WTC11 (cell line): ENCODE data around the gene CAPN14. TPM values are rescaled to one million over a fixed set of nuclear protein-coding genes. Genes with fewer than 3 reads are reported as not detected.

ENCODE experiments used
- ATAC-seq: fragments of 200-7000 bp; cut with Tn5 transposase; 2 replicates; pipeline ENCODE4 v1.10.0; 2021; ENCODE audit warnings: mild to moderate bottlenecking, moderate library complexity
- CTCF ChIA-PET: fragments of 300-600 bp; sonication (Branson Sonifier 250); formaldehyde crosslinking; loops from one replicate; lab custom pipeline; 2021; ENCODE audit warnings: antibody characterized with exemption; lab: Charles Lee
- POLR2A ChIA-PET: fragments of 350-600 bp; sonication (Branson Sonifier 250); formaldehyde crosslinking; loops from one replicate; lab custom pipeline; 2021; ENCODE audit warnings: antibody characterized with exemption; lab: Charles Lee
- DNase-seq: peaks from one replicate; pipeline ENCODE4 v3.0.0; 2021; ENCODE audit warnings: low spot score
- H3K27ac Mint-ChIP-seq: 2 replicates; pipeline ENCODE4 v1.8.0; 2021; ENCODE audit warnings: mixed read lengths
- H3K27me3 Mint-ChIP-seq: 2 replicates; pipeline ENCODE4 v1.8.0; 2021; ENCODE audit warnings: low read depth, mild to moderate bottlenecking, moderate library complexity, mixed read lengths
- H3K36me3 Mint-ChIP-seq: 2 replicates; pipeline ENCODE4 v1.8.0; 2021; ENCODE audit warnings: mixed read lengths
- H3K4me1 Mint-ChIP-seq: 2 replicates; pipeline ENCODE4 v1.8.0; 2022; ENCODE audit warnings: mixed read lengths
- H3K4me3 Mint-ChIP-seq: 2 replicates; pipeline ENCODE4 v1.8.0; 2021; ENCODE audit warnings: mild to moderate bottlenecking, moderate library complexity, mixed read lengths
- H3K9me3 Mint-ChIP-seq: 2 replicates; pipeline ENCODE4 v1.8.0; 2021; ENCODE audit warnings: mixed read lengths
- AR ChIP-seq: fragments of 250-450 bp; sonication (Bioruptor Pico); IDR thresholded peaks from 2 replicates; pipeline ENCODE4 v1.9.0; 2021; ENCODE audit warnings: mild to moderate bottlenecking
- CREB1 ChIP-seq: sonication (generic); formaldehyde crosslinking; IDR thresholded peaks from 2 replicates; pipeline ENCODE4 v1.8.0; 2023; ENCODE audit warnings: mild to moderate bottlenecking, missing genetic modification reagents
- CREM ChIP-seq: sonication (generic); formaldehyde crosslinking; IDR thresholded peaks from 2 replicates; pipeline ENCODE4 v1.8.1; 2022; ENCODE audit warnings: mild to moderate bottlenecking, missing genetic modification reagents, moderate library complexity
- FOXK1 ChIP-seq: sonication (generic); formaldehyde crosslinking; IDR thresholded peaks from 2 replicates; pipeline ENCODE4 v1.8.0; 2022; ENCODE audit warnings: mild to moderate bottlenecking, moderate library complexity, missing genetic modification reagents
- GABPB1 ChIP-seq: sonication (generic); formaldehyde crosslinking; IDR thresholded peaks from 2 replicates; pipeline ENCODE4 v1.8.1; 2023; ENCODE audit warnings: mild to moderate bottlenecking, missing genetic modification reagents
- GTF2I ChIP-seq: fragments of 250-450 bp; sonication (Bioruptor Pico); conservative IDR thresholded peaks from 2 replicates; pipeline ENCODE4 v1.4.0; 2021; ENCODE audit warnings: mild to moderate bottlenecking
- JAZF1 ChIP-seq: fragments of 250-450 bp; sonication (Bioruptor Pico); IDR thresholded peaks from 2 replicates; pipeline ENCODE4 v1.9.0; 2021; ENCODE audit warnings: moderate library complexity, mild to moderate bottlenecking, inconsistent platforms
- JUN ChIP-seq: sonication (generic); formaldehyde crosslinking; IDR thresholded peaks from 2 replicates; pipeline ENCODE4 v1.8.0; 2023; ENCODE audit warnings: mild to moderate bottlenecking, missing genetic modification reagents
- NFE2L1 ChIP-seq: sonication (generic); formaldehyde crosslinking; IDR thresholded peaks from 2 replicates; pipeline ENCODE4 v1.8.1; 2023; ENCODE audit warnings: missing genetic modification reagents
- NR3C1 ChIP-seq: sonication (generic); formaldehyde crosslinking; conservative IDR thresholded peaks from 2 replicates; pipeline ENCODE4 v1.8.1; 2023; ENCODE audit warnings: low read depth, mild to moderate bottlenecking, missing genetic modification reagents
- SMAD4 ChIP-seq: sonication (generic); formaldehyde crosslinking; IDR thresholded peaks from 2 replicates; pipeline ENCODE4 v1.8.0; 2022; ENCODE audit warnings: mild to moderate bottlenecking, missing genetic modification reagents
- USF2 ChIP-seq: sonication (generic); formaldehyde crosslinking; IDR thresholded peaks from 2 replicates; pipeline ENCODE4 v1.8.1; 2023; ENCODE audit warnings: mild to moderate bottlenecking, missing genetic modification reagents, moderate library complexity
- ZNF219 ChIP-seq: sonication (generic); formaldehyde crosslinking; IDR thresholded peaks from 2 replicates; pipeline ENCODE4 v1.8.0; 2023; ENCODE audit warnings: missing genetic modification reagents, mild to moderate bottlenecking, borderline replicate concordance
- ZNF263 ChIP-seq: sonication (generic); formaldehyde crosslinking; IDR thresholded peaks from 2 replicates; pipeline ENCODE4 v1.8.1; 2022; ENCODE audit warnings: low read depth, mild to moderate bottlenecking, moderate library complexity, missing genetic modification reagents
- ZNF425 ChIP-seq: fragments of 250-450 bp; sonication (Bioruptor Pico); conservative IDR thresholded peaks from 2 replicates; pipeline ENCODE4 v1.9.0; 2021; ENCODE audit warnings: mild to moderate bottlenecking
- ZNF671 ChIP-seq: fragments of 250-450 bp; sonication (Bioruptor Pico); IDR thresholded peaks from 2 replicates; pipeline ENCODE4 v1.8.0; 2021; ENCODE audit warnings: mild to moderate bottlenecking
- total RNA-seq: library from RNA; stranded (reverse); gene quantifications from 3 replicates; pipeline ENCODE4 v1.2.3, GENCODE V29; 2021
- TF ChIP-seq, protein P1 (sequence below): fragments of 250-450 bp; sonication (Bioruptor Pico); IDR thresholded peaks from 2 replicates; pipeline ENCODE4 v1.9.0; 2021; ENCODE audit warnings: mild to moderate bottlenecking, borderline replicate concordance

Gene CAPN14
- total RNA-seq, 1 experiment from 2014 or later: 0.11 TPM

GRCh38 chr2:31204783-31205182 is 12.5 kb downstream of the CAPN14 start:
- ChIA-PET CTCF (interaction anchor here (0.7 kb wide), 1 partner anchor 29 kb away, joined by 3 read pairs; the partner anchor contains the start of gene EHD3), POLR2A (no interaction called here)
- TF ChIP-seq ZNF219 (no peak), GTF2I (no peak), USF2 (no peak), AR (CRISPR knock-in tag) (no peak)
- H3K4me1 Mint-ChIP-seq: peaks cover 8% of the 10 kb centered on the region
- H3K4me3 Mint-ChIP-seq: no peak overlapping the region
- H3K27me3 Mint-ChIP-seq: peaks cover 2% of the 10 kb centered on the region; the same call in 1 of the 2 replicates
- DNase-seq (no peak), ATAC-seq (no peak)
- no peaks in the 10 kb centered on the region for H3K36me3 Mint-ChIP-seq
- no peak overlapping the region for H3K27ac Mint-ChIP-seq
- no peaks in the 10 kb centered on the region for H3K9me3 Mint-ChIP-seq

DNA sequence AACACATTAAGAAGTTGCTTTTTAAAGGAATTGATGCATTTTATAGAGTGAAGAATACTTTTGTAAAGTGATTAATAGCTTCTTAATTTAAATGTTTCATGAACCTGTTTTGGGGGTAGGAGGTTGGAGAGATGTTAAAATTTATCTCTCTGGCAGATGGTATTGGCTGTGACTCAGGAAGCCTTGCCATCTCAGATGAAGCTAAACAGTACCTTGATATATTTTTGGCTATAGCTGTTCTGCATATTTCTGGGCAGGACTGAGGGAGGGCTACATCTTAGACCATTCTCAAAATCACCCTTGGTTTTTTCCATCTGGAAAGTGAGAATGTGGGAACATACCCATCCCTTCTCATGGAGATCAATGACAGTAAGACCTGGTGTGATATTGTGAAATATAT is 13.4 kb downstream of the CAPN14 start:
- H3K4me1 Mint-ChIP-seq: peaks cover 8% of the 10 kb centered on the region
- POLR2A ChIA-PET: no interaction called here
- DNase-seq: no peak
- no peak for TF ChIP-seq JAZF1 (CRISPR knock-in tag)
- TF ChIP-seq CREM (CRISPR knock-in tag): no peak
- TF ChIP-seq NR3C1 (CRISPR knock-in tag): no peak
- TF ChIP-seq, protein P1, sequence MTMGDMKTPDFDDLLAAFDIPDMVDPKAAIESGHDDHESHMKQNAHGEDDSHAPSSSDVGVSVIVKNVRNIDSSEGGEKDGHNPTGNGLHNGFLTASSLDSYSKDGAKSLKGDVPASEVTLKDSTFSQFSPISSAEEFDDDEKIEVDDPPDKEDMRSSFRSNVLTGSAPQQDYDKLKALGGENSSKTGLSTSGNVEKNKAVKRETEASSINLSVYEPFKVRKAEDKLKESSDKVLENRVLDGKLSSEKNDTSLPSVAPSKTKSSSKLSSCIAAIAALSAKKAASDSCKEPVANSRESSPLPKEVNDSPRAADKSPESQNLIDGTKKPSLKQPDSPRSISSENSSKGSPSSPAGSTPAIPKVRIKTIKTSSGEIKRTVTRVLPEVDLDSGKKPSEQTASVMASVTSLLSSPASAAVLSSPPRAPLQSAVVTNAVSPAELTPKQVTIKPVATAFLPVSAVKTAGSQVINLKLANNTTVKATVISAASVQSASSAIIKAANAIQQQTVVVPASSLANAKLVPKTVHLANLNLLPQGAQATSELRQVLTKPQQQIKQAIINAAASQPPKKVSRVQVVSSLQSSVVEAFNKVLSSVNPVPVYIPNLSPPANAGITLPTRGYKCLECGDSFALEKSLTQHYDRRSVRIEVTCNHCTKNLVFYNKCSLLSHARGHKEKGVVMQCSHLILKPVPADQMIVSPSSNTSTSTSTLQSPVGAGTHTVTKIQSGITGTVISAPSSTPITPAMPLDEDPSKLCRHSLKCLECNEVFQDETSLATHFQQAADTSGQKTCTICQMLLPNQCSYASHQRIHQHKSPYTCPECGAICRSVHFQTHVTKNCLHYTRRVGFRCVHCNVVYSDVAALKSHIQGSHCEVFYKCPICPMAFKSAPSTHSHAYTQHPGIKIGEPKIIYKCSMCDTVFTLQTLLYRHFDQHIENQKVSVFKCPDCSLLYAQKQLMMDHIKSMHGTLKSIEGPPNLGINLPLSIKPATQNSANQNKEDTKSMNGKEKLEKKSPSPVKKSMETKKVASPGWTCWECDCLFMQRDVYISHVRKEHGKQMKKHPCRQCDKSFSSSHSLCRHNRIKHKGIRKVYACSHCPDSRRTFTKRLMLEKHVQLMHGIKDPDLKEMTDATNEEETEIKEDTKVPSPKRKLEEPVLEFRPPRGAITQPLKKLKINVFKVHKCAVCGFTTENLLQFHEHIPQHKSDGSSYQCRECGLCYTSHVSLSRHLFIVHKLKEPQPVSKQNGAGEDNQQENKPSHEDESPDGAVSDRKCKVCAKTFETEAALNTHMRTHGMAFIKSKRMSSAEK: no peak
- no peak for TF ChIP-seq CREB1
- no peak for TF ChIP-seq GABPB1 (CRISPR knock-in tag)
- no peak for TF ChIP-seq ZNF671 (CRISPR knock-in tag)
- TF ChIP-seq ZNF263 (CRISPR knock-in tag): no peak
- TF ChIP-seq FOXK1: no peak
- TF ChIP-seq JUN: no peak
- no peak for TF ChIP-seq ZNF425 (CRISPR knock-in tag)
- TF ChIP-seq SMAD4: no peak
- no peak for TF ChIP-seq NFE2L1
- TF ChIP-seq, all 79 proteins: peak for 0
- ATAC-seq: no peak
- H3K27me3 Mint-ChIP-seq: peaks cover 2% of the 10 kb centered on the region; the same call in 1 of the 2 replicates
- H3K27ac Mint-ChIP-seq: no peak overlapping the region
- CTCF ChIA-PET: interaction anchor here (0.6 to 0.7 kb wide), 2 partner anchors 34 to 128 kb away, joined by 3 read pairs; no protein-coding TSS in a partner anchor
- H3K4me3 Mint-ChIP-seq: no peak overlapping the region
- H3K36me3 Mint-ChIP-seq: no peaks in the 10 kb centered on the region
- peaks cover 2% of the 10 kb centered on the region for H3K9me3 Mint-ChIP-seq
